GM18498 (cell line): ENCODE data around the gene PMM2.

ENCODE experiments used
- ATAC-seq: cut with Tn5 transposase; IDR thresholded peaks from one replicate; pipeline ENCODE4 v1.9.1; 2021; ENCODE audit warnings: mild to moderate bottlenecking, moderate library complexity; ENCODE audit not compliant: unreplicated experiment

PMM2 gene

GRCh38 chr16:8885674-8886592, 88.3 kb downstream of the PMM2 start:
- no peak for ATAC-seq

- no peak for ATAC-seq
Measured at GRCh38 chr16:8886593-8887430, 89.2 kb downstream of the PMM2 start.

- no peak for ATAC-seq
Measured at GRCh38 chr16:8887431-8887765, 89.8 kb downstream of the PMM2 start.

- no peak for ATAC-seq
Measured at GRCh38 chr16:8887952-8888560, 90.4 kb downstream of the PMM2 start.

GRCh38 chr16:8888951-8889892, 91.6 kb downstream of the PMM2 start:
- no peak for ATAC-seq

- no peak for ATAC-seq
Measured at GRCh38 chr16:8889893-8890548, 92.4 kb downstream of the PMM2 start.

GRCh38 chr16:8890549-8890921, 92.9 kb downstream of the PMM2 start:
- no peak for ATAC-seq

GRCh38 chr16:8892101-8892575, 94.5 kb downstream of the PMM2 start:
- peak; percentile 19 for ATAC-seq

- no peak for ATAC-seq
Measured at GRCh38 chr16:8893426-8893825, 95.8 kb downstream of the PMM2 start.

- ATAC-seq = no peak
Measured at GRCh38 chr16:8893976-8894690, 96.5 kb downstream of the PMM2 start.

- ATAC-seq = no peak
Measured at GRCh38 chr16:8894736-8895334, 97.2 kb downstream of the PMM2 start.

- no peak for ATAC-seq
Measured at GRCh38 chr16:8898660-8899318, 101.2 kb downstream of the PMM2 start.
